Stimulated activated CD8-positive, alpha-beta memory T cell treated with anti-CD3 and anti-CD28 coated beads, Interleukin-15, amount 100 ng/mL, for 4 hours (primary cell): ENCODE data around the gene PHTF1.

Source experiments
- DNase-seq, 2 donors: peaks; one replicate each; pipeline ENCODE4 v3.0.0-alpha.2; 2020; ENCODE audit warnings: low read depth in 2 of 2

Gene PHTF1

DNA sequence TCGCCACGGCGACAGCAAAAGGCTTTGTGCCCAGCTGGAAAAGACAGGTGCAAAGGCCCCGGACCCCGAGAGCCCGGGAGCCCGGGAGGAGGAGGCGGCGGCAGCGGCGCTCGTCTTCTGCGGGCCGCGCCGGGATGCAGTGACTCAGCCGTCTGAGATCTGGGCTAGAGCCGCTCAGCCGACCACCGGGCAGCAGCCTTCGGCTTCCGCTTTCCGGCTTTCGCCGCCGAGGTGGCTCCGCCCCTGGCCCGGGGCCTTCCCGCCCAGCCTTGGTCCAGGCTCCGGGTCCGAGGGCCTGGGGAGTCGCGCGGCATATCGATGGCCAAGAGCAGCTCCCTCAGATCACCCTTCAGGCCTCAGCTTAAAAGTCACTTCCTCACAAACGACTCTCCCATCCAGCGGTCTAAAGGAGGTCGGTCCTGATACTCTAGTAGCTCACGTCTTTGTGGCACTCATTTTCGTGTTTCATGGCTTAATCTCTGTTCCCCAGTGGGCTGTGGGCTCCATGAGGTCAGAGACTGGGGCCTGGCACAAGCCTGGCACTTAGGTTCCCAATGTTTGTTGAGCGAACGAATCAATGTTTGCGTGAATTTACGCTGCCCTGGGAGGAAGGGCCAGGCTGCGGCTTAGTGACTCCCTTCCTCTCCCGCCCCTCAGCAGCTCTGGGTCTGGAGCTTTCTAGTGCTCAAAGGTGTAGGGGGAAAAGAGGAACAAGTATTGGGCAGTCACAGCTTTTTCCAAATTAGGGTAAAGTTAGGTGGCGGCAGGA is at the start of gene PHTF1:
Gene PHTF1 (minus strand): TSS at position 154 of the 769 bp plus-strand sequence. CDS start 783 bp downstream, outside the sequence.
- peak in 1 of 2 donors; percentile 35 for DNase-seq

GRCh38 chr1:113808450-113809195 is 49.3 kb upstream of the PHTF1 start:
- no peak for DNase-seq

DNA sequence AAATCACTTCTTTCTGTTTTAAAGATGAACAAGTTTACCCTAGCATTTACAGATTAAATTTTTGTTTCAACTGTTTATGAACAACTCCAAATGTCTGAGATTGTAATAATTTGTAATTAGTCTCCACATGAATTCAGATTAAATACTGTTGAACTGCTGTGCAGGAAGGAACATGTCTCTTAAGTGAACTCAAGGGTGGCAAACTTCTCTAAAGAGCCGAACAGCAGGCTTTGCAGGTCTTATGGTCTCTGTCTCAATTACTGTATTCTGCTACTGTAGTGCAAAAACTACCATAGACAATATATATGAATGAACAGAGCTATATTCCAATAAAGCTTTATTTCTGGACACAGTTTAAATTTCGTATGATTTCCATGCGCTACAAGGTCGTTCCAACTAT is 46.4 kb upstream of the PHTF1 start:
- no peak for DNase-seq

- no peak for DNase-seq
Observed at GRCh38 chr1:113805256-113805531, 45.9 kb upstream of the PHTF1 start.

GRCh38 chr1:113804421-113805255 is 45.4 kb upstream of the PHTF1 start:
- no peak for DNase-seq

DNA sequence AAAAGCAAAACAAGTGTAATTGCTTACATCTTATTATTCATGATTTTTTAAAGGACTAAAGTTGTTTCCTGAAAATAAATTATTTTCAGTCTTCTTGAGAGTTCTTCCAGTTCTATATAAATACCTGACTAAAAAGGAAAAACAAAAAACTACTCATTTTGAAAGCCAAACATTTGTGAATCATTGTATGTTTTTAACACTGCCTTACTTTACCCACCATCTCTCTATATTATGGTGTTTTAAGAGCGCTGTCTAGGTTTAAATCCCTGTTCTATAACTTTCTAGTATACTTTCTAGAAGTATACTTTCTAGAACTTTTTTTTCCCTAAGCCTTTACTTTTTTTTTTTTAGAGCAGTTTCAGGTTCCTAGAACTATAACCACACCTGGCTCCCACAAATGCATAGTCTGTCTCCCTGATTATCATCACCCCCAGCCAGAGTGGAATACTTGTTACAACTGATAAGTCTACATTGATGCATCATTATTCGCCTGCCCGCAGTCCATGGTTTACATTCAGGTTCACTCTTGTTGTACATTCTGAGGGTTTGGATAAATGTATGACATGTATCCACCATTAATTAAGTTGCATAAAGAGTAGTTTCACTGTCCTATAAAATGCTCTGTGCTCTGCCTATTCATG is 43.2 kb upstream of the PHTF1 start:
- no peak for DNase-seq

DNA sequence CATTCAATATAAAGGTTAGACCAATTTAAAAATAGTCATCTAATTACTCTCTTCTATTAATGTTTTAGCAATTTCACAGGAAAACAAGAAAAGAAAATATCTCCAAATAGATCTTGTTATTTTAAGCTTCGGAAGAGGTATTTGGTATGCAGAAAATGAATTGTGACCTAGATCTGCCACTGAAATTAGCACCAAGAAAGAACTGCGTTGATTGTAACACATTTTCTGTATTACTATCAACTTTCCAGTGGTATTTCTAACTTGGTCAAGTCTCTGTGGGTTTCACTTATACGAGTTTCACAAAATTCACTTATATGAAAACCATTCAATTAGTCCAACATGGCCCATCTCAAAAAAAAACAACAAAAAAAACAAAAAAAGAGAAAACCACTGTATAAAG is 41.2 kb upstream of the PHTF1 start:
- DNase-seq, result no peak

GRCh38 chr1:113797472-113797871 is 38.2 kb upstream of the PHTF1 start:
- no peak for DNase-seq

DNA sequence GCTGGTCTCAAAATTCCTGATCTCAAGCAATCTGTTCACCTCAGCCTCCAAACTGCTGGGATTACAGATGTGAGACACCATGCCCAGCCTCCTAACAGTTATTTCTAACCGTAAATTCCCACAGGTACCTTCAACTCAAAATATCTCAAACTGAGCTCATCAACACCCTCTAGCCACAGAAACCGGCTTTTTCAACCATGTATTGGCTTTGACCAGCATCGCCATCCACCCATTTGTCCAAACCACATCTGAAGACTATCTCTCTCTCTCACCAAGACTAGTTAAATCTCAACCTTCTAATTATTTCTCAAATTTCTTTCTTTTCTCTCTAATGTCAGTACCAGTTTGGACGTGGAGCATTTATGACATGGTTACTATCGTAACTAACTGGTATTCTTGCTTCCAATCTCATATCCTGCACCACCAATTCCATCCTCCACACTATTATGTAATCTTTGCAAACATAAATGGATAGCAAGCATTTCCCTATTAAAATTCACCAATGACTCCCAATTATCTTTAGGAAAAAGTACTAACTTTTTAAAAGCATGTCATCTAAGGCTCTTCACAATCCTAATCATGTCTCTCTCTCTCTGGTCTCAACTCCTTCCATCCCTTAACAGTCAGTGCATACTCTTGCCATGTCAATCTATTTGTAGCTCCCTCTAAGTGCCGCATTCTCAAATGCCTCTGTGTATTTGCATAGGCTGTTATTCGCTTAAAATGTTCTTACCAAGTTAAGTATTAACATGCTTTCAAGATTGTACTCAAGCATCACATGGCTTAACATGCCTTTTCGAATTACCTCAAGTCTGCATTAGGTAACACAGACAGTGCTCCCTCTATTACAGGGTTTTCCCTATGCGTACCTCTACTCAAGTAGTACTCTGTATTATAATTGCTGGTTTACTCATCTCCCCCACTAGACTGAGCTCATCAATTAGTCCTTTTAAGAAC is 34.9 kb upstream of the PHTF1 start:
- DNase-seq, result no peak

GRCh38 chr1:113792986-113793385 is 33.7 kb upstream of the PHTF1 start:
- no peak for DNase-seq

GRCh38 chr1:113792471-113792870 is 33.2 kb upstream of the PHTF1 start:
- DNase-seq, result no peak

DNA sequence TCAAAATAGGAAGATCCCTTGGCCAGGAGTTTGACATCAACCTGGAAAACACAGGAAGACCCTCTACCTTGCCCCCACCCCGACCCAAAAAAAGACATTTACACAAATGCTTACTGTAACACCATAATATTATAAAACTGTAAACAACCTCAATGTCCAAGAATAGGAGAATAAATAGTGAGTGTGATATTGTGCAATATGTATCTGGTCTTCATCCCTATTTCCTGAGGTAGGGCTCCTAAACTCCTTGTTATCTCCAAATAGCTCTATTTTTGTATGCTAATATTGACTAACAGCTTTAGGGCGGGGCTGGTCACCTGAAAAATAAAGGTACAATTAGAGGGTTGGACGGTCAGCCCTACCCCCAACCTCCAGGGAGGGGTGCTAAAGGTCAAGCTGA is 29.5 kb upstream of the PHTF1 start:
- no peak for DNase-seq

- DNase-seq, result no peak
Observed at GRCh38 chr1:113787663-113788062, 28.4 kb upstream of the PHTF1 start.

DNA sequence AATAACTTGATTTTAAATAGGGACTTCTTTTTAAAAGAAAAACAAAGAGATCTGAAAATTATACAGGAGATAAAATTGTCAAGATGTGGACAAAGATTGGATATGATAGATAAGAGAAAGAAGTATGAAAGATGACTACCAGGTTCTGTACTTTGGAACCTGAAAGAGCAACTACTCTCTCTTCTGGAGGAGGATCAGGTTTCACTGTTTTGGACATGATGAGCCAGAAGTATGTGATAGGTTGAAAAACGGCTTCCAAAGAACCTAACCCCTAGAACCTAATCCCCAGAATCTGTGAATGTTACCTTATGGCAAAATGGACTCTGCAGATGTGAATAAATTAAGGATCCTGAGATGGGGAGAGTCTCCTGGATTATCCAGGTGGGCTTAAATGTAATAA is 26.8 kb upstream of the PHTF1 start:
- no peak for DNase-seq

DNA sequence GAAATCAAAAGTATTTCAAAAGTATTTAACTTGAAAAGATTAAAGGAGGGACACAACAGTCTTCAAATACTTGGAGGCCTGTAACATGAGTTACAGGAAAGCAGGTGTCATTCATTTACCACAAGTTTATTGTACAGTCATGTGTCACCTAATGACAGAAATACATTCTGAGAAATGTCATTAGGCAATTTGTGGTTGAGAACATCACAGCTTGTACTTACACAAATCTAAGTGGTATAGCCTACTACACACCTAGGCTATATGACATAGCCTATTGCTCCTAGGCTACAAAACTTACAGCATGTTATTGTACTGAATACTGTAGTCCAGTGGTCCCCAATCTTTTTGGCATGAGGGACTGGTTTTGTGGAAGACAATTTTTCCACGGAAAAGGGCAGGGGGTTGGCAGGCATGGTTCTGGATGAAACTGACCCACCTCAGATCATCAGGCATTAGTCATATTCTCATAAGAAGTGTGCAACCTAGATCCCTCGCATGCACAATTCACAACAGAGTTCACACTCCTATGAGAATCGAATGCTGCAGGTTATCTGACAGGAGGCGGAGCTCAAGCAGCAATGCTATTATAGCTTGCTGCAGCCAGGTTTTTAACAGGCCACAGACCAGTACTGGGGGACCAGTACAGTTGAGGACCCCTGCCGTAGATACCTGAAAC is 25.0 kb upstream of the PHTF1 start:
- DNase-seq, result no peak

GRCh38 chr1:113783254-113784103 is 24.2 kb upstream of the PHTF1 start:
- DNase-seq, result no peak

- no peak for DNase-seq
Observed at GRCh38 chr1:113782406-113782805, 23.1 kb upstream of the PHTF1 start.

GRCh38 chr1:113780374-113781146 is 21.3 kb upstream of the PHTF1 start:
- DNase-seq, result no peak

DNA sequence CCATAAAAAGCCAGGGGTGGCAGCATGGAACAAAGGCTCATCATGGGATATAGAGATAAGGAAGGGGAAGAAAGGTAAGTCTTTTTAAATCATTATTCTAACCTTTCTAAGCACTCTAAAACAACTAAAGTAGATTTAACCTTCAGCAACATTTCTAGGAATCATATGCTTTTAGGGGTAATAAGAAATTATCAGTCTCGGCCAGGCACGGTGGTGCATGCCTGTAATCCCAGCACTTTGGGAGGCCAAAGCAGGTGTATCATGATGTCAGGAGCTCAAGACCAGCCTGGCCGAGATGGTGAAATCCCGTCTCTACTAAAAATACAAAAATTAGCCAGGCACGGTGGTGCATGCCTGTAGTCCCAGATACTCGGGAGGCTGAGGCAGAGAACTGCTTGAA is 20.3 kb upstream of the PHTF1 start:
- DNase-seq, result no peak
